HepG2 (cell line): ENCODE results near the gene ELMOD3. TPM values are rescaled to one million over a fixed set of nuclear protein-coding genes. Genes with fewer than 3 reads are reported as not detected.

Source experiments
- BORCS8-MEF2B ChIP-seq: sonication (generic); formaldehyde crosslinking; IDR thresholded peaks from 2 replicates; pipeline ENCODE4 v1.8.0; 2022; ENCODE audit warnings: mild to moderate bottlenecking, missing genetic modification reagents
- HNF4G ChIP-seq, 2 experiments: sonication (generic) in 1 of 2; formaldehyde crosslinking in 1 of 2; IDR thresholded peaks; 2 replicates each; pipeline versions ENCODE4 v1.4.0 to v1.6.1; 2011 to 2020; ENCODE audit warnings: borderline replicate concordance in 2 of 2, low read depth in 2 of 2, mild to moderate bottlenecking in 2 of 2, low read length in 1 of 2, missing genetic modification reagents in 1 of 2, moderate library complexity in 1 of 2
- HNRNPH1 ChIP-seq: fragments of 200-400 bp; formaldehyde crosslinking; optimal IDR thresholded peaks from 2 replicates; pipeline ENCODE3; 2017; ENCODE audit warnings: mild to moderate bottlenecking, low read depth, low read length
- KDM6A ChIP-seq: IDR thresholded peaks from 2 replicates; pipeline ENCODE4 v1.6.1; 2016; ENCODE audit warnings: low read depth
- KLF12 ChIP-seq: sonication (generic); formaldehyde crosslinking; IDR thresholded peaks from 2 replicates; pipeline ENCODE4 v1.4.0; 2020; ENCODE audit warnings: missing genetic modification reagents, borderline replicate concordance
- MEF2D ChIP-seq: sonication (generic); formaldehyde crosslinking; IDR thresholded peaks from 2 replicates; pipeline ENCODE4 v1.5.1; 2020; ENCODE audit warnings: mild to moderate bottlenecking, missing genetic modification reagents
- NAIF1 ChIP-seq: sonication (generic); formaldehyde crosslinking; IDR thresholded peaks from 2 replicates; pipeline ENCODE4 v1.5.0; 2020; ENCODE audit warnings: mild to moderate bottlenecking, missing genetic modification reagents, borderline replicate concordance
- NFIB ChIP-seq: sonication (generic); formaldehyde crosslinking; IDR thresholded peaks from 2 replicates; pipeline ENCODE4 v1.9.0; 2021; ENCODE audit warnings: missing genetic modification reagents, mild to moderate bottlenecking, borderline replicate concordance
- NR2F1 ChIP-seq, 2 experiments: fragments of 450-650 bp in 1 of 2; formaldehyde crosslinking in 1 of 2; IDR thresholded peaks; 2 replicates each; pipeline versions ENCODE4 v1.5.0 to v1.6.1; 2016 to 2020; ENCODE audit warnings: mild to moderate bottlenecking in 1 of 2, missing compliant biosample characterization in 1 of 2, missing genetic modification reagents in 1 of 2, moderate library complexity in 1 of 2
- SMAD1 ChIP-seq: sonication (generic); formaldehyde crosslinking; IDR thresholded peaks from 2 replicates; pipeline ENCODE4 v1.4.0; 2020; ENCODE audit warnings: missing genetic modification reagents, low read depth, mild to moderate bottlenecking, borderline replicate concordance
- TAF1 ChIP-seq: sonication (generic); formaldehyde crosslinking; IDR thresholded peaks from 2 replicates; pipeline ENCODE4 v1.4.0; 2020; ENCODE audit warnings: missing genetic modification reagents
- ZNF546 ChIP-seq: sonication (generic); formaldehyde crosslinking; conservative IDR thresholded peaks from 2 replicates; pipeline ENCODE4 v1.8.1; 2023; ENCODE audit warnings: mild to moderate bottlenecking, missing genetic modification reagents
- ZNF615 ChIP-seq: sonication (generic); formaldehyde crosslinking; IDR thresholded peaks from 2 replicates; pipeline ENCODE4 v1.5.0; 2020; ENCODE audit warnings: mild to moderate bottlenecking, missing genetic modification reagents, borderline replicate concordance
- ZNF674 ChIP-seq: sonication (generic); formaldehyde crosslinking; IDR thresholded peaks from 2 replicates; pipeline ENCODE4 v1.5.0; 2020; ENCODE audit warnings: low read depth, mild to moderate bottlenecking, missing genetic modification reagents
- ZNF788 ChIP-seq: sonication (generic); formaldehyde crosslinking; IDR thresholded peaks from 2 replicates; pipeline ENCODE4 v1.5.0; 2020; ENCODE audit warnings: mild to moderate bottlenecking, missing genetic modification reagents, borderline replicate concordance
- polyA plus RNA-seq, 8 experiments: library from polyadenylated mRNA; depleted of rRNA in 3 of 8; stranded (reverse) in 7 of 8; unstranded in 1 of 8; fragments of >200 nt; fragmentation: Illumina TruSeq in 4 of 8; extraction: Trizol in 4 of 8; gene quantifications; 2 replicates each; pipeline versions ENCODE4 v1.2.1 to v1.2.3, GENCODE V29; 2011 to 2016; ENCODE audit warnings: low read depth in 4 of 8, missing spikeins in 1 of 8, mixed read lengths in 1 of 8; ENCODE audit not compliant: insufficient read depth in 1 of 8
- total RNA-seq, 5 experiments: library from RNA; depleted of rRNA; stranded (reverse); fragments of >200 nt; fragmentation: Illumina TruSeq; extraction: Trizol; gene quantifications; 2 replicates each; pipeline ENCODE4 v1.2.3, GENCODE V29; 2016; ENCODE audit warnings: low read depth in 1 of 5
- TF ChIP-seq, protein P1 (sequence below): sonication (generic); formaldehyde crosslinking; IDR thresholded peaks from 2 replicates; pipeline ENCODE4 v1.4.0; 2020; ENCODE audit warnings: missing genetic modification reagents
- TF ChIP-seq, protein P2 (sequence below): sonication (generic); formaldehyde crosslinking; IDR thresholded peaks from 2 replicates; pipeline ENCODE4 v1.5.0; 2020; ENCODE audit warnings: missing genetic modification reagents
- TF ChIP-seq, protein P3 (sequence below): sonication (generic); formaldehyde crosslinking; IDR thresholded peaks from 2 replicates; pipeline ENCODE4 v1.4.0; 2020; ENCODE audit warnings: missing genetic modification reagents, borderline replicate concordance
- TF ChIP-seq, protein P4 (sequence below): fragments of 450-650 bp; IDR thresholded peaks from 2 replicates; pipeline ENCODE4 v1.6.1; 2017; ENCODE audit warnings: mild to moderate bottlenecking

The ELMOD3 gene
- total and polyA plus RNA-seq, 2 of the 13 experiments (the other 11 are each of a cell fraction or from before 2014, with no cell fraction given) = 13.3 to 19.5 TPM

DNA sequence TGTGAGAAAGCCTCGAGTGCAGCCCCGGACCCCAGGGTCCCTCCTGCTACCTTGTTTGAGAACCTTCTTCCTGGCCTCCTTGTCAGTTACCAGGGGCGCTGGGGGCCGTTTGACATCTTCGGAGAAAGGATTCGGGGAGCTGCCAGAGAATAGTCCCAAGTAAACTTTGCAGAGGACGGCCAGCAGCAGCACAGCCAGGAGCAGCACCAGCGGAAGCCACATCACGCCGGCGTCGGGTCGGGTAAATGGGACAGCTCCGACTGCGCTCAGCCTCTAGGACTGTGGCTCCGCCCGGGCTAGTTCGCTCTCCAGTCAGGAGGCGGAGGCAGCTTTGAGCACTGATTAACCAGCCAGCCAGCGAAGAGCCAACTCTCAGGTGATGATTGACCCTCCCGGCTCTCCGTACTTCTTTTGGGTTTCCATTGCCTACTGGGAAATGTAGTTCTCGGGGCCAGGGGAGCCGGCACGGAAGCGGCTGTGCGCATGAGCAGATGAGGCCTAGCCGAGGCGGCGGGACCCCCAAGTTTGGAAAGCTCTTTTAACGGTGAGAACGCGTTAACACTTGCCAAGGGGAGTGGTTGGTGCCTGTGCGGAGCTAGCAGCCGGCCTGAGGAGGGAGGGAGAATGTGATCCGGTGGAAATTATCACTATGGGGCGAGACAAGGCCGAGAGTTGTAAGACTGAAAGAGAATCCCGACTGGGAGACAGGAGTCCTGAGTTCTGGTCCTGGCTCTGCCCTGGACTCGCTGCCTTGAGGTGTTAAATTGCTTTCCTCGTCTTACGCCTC, at the start of gene ELMOD3, which contains the start of gene RETSAT (continued):
- TF ChIP-seq NAIF1 (CRISPR knock-in tag) (peak; percentile 84; the same call in 1 of the 2 replicates), KDM6A (peak; percentile 35; the same call in 1 of the 2 replicates), NFIB (no peak), ZNF615 (CRISPR knock-in tag) (peak; percentile 20; the same call in 1 of the 2 replicates), HNRNPH1 (no peak), KLF12 (peak; percentile 50; the same call in 1 of the 2 replicates), ZNF546 (CRISPR knock-in tag) (peak; percentile 86), ZNF674 (CRISPR knock-in tag) (peak; percentile 99), BORCS8-MEF2B (CRISPR knock-in tag) (peak; percentile 92), NR2F1 (CRISPR knock-in tag; IDR thresholded peaks at IDR 0.05) (no peak), ZNF788 (peak; percentile 100), HNF4G (IDR thresholded peaks at IDR 0.05; ENCODE audit: borderline replicate concordance, low read depth, low read length) (no peak), HNF4G (CRISPR knock-in tag; IDR thresholded peaks at IDR 0.05; ENCODE audit: borderline replicate concordance, low read depth) (0 out of 2 replicates have a peak, but pooled peaks have one; percentile 11), SMAD1 (CRISPR knock-in tag) (0 out of 2 replicates have a peak, but pooled peaks have one; percentile 41), MEF2D (peak; percentile 89), TAF1 (peak; percentile 100)
- TF ChIP-seq, protein P1, sequence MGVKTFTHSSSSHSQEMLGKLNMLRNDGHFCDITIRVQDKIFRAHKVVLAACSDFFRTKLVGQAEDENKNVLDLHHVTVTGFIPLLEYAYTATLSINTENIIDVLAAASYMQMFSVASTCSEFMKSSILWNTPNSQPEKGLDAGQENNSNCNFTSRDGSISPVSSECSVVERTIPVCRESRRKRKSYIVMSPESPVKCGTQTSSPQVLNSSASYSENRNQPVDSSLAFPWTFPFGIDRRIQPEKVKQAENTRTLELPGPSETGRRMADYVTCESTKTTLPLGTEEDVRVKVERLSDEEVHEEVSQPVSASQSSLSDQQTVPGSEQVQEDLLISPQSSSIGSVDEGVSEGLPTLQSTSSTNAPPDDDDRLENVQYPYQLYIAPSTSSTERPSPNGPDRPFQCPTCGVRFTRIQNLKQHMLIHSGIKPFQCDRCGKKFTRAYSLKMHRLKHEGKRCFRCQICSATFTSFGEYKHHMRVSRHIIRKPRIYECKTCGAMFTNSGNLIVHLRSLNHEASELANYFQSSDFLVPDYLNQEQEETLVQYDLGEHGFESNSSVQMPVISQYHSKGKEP (CRISPR knock-in tag) = 0 out of 2 replicates have a peak, but pooled peaks have one; percentile 21
- TF ChIP-seq, protein P2, sequence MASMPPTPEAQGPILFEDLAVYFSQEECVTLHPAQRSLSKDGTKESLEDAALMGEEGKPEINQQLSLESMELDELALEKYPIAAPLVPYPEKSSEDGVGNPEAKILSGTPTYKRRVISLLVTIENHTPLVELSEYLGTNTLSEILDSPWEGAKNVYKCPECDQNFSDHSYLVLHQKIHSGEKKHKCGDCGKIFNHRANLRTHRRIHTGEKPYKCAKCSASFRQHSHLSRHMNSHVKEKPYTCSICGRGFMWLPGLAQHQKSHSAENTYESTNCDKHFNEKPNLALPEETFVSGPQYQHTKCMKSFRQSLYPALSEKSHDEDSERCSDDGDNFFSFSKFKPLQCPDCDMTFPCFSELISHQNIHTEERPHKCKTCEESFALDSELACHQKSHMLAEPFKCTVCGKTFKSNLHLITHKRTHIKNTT = 0 out of 2 replicates have a peak, but pooled peaks have one; percentile 59
- TF ChIP-seq, protein P3, sequence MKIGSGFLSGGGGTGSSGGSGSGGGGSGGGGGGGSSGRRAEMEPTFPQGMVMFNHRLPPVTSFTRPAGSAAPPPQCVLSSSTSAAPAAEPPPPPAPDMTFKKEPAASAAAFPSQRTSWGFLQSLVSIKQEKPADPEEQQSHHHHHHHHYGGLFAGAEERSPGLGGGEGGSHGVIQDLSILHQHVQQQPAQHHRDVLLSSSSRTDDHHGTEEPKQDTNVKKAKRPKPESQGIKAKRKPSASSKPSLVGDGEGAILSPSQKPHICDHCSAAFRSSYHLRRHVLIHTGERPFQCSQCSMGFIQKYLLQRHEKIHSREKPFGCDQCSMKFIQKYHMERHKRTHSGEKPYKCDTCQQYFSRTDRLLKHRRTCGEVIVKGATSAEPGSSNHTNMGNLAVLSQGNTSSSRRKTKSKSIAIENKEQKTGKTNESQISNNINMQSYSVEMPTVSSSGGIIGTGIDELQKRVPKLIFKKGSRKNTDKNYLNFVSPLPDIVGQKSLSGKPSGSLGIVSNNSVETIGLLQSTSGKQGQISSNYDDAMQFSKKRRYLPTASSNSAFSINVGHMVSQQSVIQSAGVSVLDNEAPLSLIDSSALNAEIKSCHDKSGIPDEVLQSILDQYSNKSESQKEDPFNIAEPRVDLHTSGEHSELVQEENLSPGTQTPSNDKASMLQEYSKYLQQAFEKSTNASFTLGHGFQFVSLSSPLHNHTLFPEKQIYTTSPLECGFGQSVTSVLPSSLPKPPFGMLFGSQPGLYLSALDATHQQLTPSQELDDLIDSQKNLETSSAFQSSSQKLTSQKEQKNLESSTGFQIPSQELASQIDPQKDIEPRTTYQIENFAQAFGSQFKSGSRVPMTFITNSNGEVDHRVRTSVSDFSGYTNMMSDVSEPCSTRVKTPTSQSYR (CRISPR knock-in tag) = peak; percentile 54; the same call in 1 of the 2 replicates
- TF ChIP-seq, protein P4, sequence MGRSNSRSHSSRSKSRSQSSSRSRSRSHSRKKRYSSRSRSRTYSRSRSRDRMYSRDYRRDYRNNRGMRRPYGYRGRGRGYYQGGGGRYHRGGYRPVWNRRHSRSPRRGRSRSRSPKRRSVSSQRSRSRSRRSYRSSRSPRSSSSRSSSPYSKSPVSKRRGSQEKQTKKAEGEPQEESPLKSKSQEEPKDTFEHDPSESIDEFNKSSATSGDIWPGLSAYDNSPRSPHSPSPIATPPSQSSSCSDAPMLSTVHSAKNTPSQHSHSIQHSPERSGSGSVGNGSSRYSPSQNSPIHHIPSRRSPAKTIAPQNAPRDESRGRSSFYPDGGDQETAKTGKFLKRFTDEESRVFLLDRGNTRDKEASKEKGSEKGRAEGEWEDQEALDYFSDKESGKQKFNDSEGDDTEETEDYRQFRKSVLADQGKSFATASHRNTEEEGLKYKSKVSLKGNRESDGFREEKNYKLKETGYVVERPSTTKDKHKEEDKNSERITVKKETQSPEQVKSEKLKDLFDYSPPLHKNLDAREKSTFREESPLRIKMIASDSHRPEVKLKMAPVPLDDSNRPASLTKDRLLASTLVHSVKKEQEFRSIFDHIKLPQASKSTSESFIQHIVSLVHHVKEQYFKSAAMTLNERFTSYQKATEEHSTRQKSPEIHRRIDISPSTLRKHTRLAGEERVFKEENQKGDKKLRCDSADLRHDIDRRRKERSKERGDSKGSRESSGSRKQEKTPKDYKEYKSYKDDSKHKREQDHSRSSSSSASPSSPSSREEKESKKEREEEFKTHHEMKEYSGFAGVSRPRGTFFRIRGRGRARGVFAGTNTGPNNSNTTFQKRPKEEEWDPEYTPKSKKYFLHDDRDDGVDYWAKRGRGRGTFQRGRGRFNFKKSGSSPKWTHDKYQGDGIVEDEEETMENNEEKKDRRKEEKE = no peak
